ENCODE data around the gene SLC26A8.
"Not testable (repeated sequence)": the region's sequence is repeated elsewhere in the genome, so short reads cannot be mapped to it uniquely, and the experiment has no call there.

The SLC26A8 gene

GRCh38 chr6:35935469-35935868 is 89.0 kb downstream of the SLC26A8 start:
- Histone ChIP-seq H3K4me1 (no peaks in the 10 kb centered on the region), H3K27ac (no peak overlapping the region), H3K27me3 (ENCODE audit: control insufficient read depth, insufficient read depth, low read length) (no peaks in the 10 kb centered on the region), H2AFZ (no peak overlapping the region), H3K9me3 (ENCODE audit: control insufficient read depth, low read length) (no peaks in the 10 kb centered on the region), H3K4me2 (ENCODE audit: low read length) (no peak overlapping the region), H3K79me2 (no peaks in the 10 kb centered on the region), H3K9ac (no peak overlapping the region), H3K36me3 (ENCODE audit: control insufficient read depth, insufficient read depth, low read length) (no peaks in the 10 kb centered on the region), H3K4me3 (ENCODE audit: low read depth, low read length) (no peak overlapping the region)
- no peak for TF ChIP-seq CTCF (IDR thresholded peaks at IDR 0.05)

DNA sequence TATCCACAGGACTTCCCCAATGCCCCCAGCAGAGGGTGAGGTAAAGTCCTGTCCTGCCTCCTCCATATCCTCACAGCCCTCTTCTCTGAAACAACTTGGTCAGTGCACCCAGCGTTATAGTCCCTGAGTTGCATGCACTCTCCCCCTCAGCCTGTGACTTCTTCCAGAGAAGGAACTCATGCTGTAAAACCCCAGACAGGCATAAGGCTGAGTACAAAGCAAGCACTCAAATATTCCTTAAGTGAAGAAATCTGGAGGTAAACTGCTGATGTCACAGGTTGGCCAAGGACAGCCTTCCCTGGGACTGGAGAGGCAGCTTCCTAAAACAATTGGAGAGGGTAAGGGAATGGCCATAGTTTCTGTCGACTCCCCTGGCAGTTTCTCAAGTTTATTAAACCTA is 90.6 kb downstream of the SLC26A8 start:
- H3K79me2 ChIP-seq, result no peaks in the 10 kb centered on the region
- no peak for TF ChIP-seq CTCF (IDR thresholded peaks at IDR 0.05)

GRCh38 chr6:35931873-35932272 is 92.6 kb downstream of the SLC26A8 start:
- not testable (repeated sequence) for H3K4me1 ChIP-seq; H3K9me3 ChIP-seq (ENCODE audit: control insufficient read depth, low read length)

More for the DNA sequence above, 90.6 kb downstream of the SLC26A8 start:
- H2AFZ ChIP-seq, result no peak overlapping the region
- no peaks in the 10 kb centered on the region for H3K9me3 ChIP-seq (ENCODE audit: control insufficient read depth, low read length)
- no peak overlapping the region for H3K9ac ChIP-seq
- H3K27me3 ChIP-seq (ENCODE audit: control insufficient read depth, insufficient read depth, low read length), result no peaks in the 10 kb centered on the region
- H3K27ac ChIP-seq, result no peak overlapping the region
- H3K36me3 ChIP-seq (ENCODE audit: control insufficient read depth, insufficient read depth, low read length), result no peaks in the 10 kb centered on the region
- H3K4me1 ChIP-seq, result no peaks in the 10 kb centered on the region
- H3K4me2 ChIP-seq (ENCODE audit: low read length), result no peak overlapping the region
- no peak overlapping the region for H3K4me3 ChIP-seq (ENCODE audit: low read depth, low read length)

DNA sequence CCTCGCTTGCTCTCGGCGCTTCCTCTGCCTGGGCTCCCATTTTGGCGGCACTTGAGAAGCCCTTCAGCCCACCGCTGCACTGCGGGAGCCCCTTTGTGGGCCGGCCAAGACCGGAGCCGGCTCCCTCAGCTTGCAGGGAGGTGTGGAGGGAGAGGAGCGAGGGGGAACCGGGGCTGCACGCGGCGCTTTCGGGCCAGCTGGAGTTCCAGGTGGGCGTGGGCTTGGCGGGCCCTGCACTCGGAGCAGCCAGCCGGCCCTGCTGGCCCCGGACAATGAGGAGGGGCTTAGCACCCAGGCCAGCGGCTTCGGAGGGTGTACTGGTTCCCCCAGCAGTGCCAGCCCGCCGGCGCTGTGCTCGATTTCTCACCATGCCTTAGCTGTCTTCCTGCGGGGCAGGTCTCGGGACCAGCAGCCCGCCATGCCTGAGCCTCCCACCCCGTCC is 93.3 kb downstream of the SLC26A8 start:
- no peak overlapping the region for H3K4me3 ChIP-seq (ENCODE audit: low read depth, low read length)
- H3K4me2 ChIP-seq (ENCODE audit: low read length), result no peak overlapping the region
- H3K4me1 ChIP-seq, result no peaks in the 10 kb centered on the region
- no peak overlapping the region for H3K9ac ChIP-seq
- H2AFZ ChIP-seq, result no peak overlapping the region
- no peaks in the 10 kb centered on the region for H3K79me2 ChIP-seq
- TF ChIP-seq CTCF (IDR thresholded peaks at IDR 0.05), result no peak
- no peaks in the 10 kb centered on the region for H3K36me3 ChIP-seq (ENCODE audit: control insufficient read depth, insufficient read depth, low read length)
- H3K27me3 ChIP-seq (ENCODE audit: control insufficient read depth, insufficient read depth, low read length), result no peaks in the 10 kb centered on the region
- no peak overlapping the region for H3K27ac ChIP-seq
- no peaks in the 10 kb centered on the region for H3K9me3 ChIP-seq (ENCODE audit: control insufficient read depth, low read length)

More at GRCh38 chr6:35931873-35932272, 92.6 kb downstream of the SLC26A8 start:
- H3K27ac ChIP-seq; H3K9ac ChIP-seq; H3K4me2 ChIP-seq (ENCODE audit: low read length); H3K36me3 ChIP-seq (ENCODE audit: control insufficient read depth, insufficient read depth, low read length); H3K79me2 ChIP-seq; H2AFZ ChIP-seq; H3K27me3 ChIP-seq (ENCODE audit: control insufficient read depth, insufficient read depth, low read length); H3K4me3 ChIP-seq (ENCODE audit: low read depth, low read length): not testable (repeated sequence)

DNA sequence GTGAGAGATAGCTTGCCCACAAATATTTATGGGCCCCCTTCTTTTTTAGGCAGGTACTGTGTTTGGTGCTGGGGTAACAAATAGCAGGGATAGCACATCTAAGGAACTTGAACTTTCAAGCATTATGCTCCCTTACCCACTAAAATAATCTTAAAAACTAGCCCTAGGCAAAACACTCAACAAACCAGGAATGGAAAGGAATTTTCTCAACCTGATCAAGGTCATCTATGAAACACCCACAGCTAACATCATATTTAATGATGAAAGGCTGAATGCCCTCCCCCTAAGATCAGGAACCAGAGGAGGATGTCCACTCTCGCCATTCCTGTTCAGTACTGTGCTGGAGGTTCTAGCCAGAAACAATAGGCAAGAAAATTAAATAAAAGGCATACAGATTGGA is 94.8 kb downstream of the SLC26A8 start:
- Histone ChIP-seq H3K27me3 (ENCODE audit: control insufficient read depth, insufficient read depth, low read length) (no peaks in the 10 kb centered on the region), H3K9ac (no peak overlapping the region), H3K4me2 (ENCODE audit: low read length) (no peak overlapping the region), H3K79me2 (no peaks in the 10 kb centered on the region), H3K36me3 (ENCODE audit: control insufficient read depth, insufficient read depth, low read length) (no peaks in the 10 kb centered on the region), H3K9me3 (ENCODE audit: control insufficient read depth, low read length) (no peaks in the 10 kb centered on the region), H3K27ac (no peak overlapping the region), H2AFZ (no peak overlapping the region), H3K4me3 (ENCODE audit: low read depth, low read length) (no peak overlapping the region), H3K4me1 (no peaks in the 10 kb centered on the region)
- no peak for TF ChIP-seq CTCF (IDR thresholded peaks at IDR 0.05)
